ENCODE results near the gene MCAM. TPM values are rescaled to one million over a fixed set of nuclear protein-coding genes. Genes with fewer than 3 reads are reported as not detected.
A peak's percentile ranks its signal among the peaks of the same experiment; 100 is the strongest.

Gene MCAM
- total and polyA plus RNA-seq, 8 donors: 59.5 to 149 (median 114) TPM

- peaks cover 7 to 54% of the 10 kb centered on the region in 2 donors for H3K27me3 ChIP-seq
- peaks cover 13 to 44% of the 10 kb centered on the region in 2 donors for H3K4me1 ChIP-seq
- TF ChIP-seq CTCF (IDR thresholded peaks at IDR 0.05): no peak
- H3K27ac ChIP-seq: no peak overlapping the region
- peaks cover 0 to 3% of the 10 kb centered on the region in 2 donors for H3K36me3 ChIP-seq
- H3K4me3 ChIP-seq: no peak overlapping the region
- ATAC-seq: no peak
- peak in 1 of 4 donors; percentile 30 for DNase-seq
- no peaks in the 10 kb centered on the region for H3K9me3 ChIP-seq
- intact Hi-C loops (cut with DNase I): no loop called here
Measured at GRCh38 chr11:119342023-119342300, 25.0 kb upstream of the MCAM start.

GRCh38 chr11:119341222-119342022 is 24.5 kb upstream of the MCAM start:
- Histone ChIP-seq H3K4me1 (peaks cover 13 to 48% of the 10 kb centered on the region in 2 donors), H3K27me3 (peaks cover 7 to 54% of the 10 kb centered on the region in 2 donors), H3K4me3 (peak overlapping the region in 1 of 2 donors; percentile 51), H3K36me3 (peaks cover 0 to 5% of the 10 kb centered on the region in 2 donors), H3K9me3 (no peaks in the 10 kb centered on the region), H3K27ac (peak overlapping the region; percentile 86 to 89)
- TF ChIP-seq CTCF (IDR thresholded peaks at IDR 0.05): no peak
- DNase-seq (no peak), ATAC-seq (no peak)
- intact Hi-C loops (cut with DNase I): no loop called here

GRCh38 chr11:119340335-119341221 is 23.6 kb upstream of the MCAM start, which contains the start of gene C1QTNF5:
C1QTNF5 (minus strand) TSS chr11:119340883; CDS start chr11:119340397, 486 bp downstream.
- peaks cover 0 to 5% of the 10 kb centered on the region in 2 donors for H3K36me3 ChIP-seq
- intact Hi-C loops (cut with DNase I): no loop called here
- peak within 1 kb of the TSS; percentile 51 to 53 for H3K4me3 ChIP-seq
- DNase-seq (peak in 3 of 4 donors; percentile 74 to 94 (median 90)), ATAC-seq (peak; percentile 54)
- no peaks in the 10 kb centered on the region for H3K9me3 ChIP-seq
- peak within 1 kb of the TSS; percentile 86 to 89 for H3K27ac ChIP-seq
- no peak for TF ChIP-seq CTCF (IDR thresholded peaks at IDR 0.05)
- peaks cover 15 to 54% of the 10 kb centered on the region in 2 donors for H3K4me1 ChIP-seq
- peaks cover 7 to 54% of the 10 kb centered on the region in 2 donors for H3K27me3 ChIP-seq

- H3K36me3 ChIP-seq: peaks cover 0 to 5% of the 10 kb centered on the region in 2 donors
- peaks cover 21 to 63% of the 10 kb centered on the region in 2 donors for H3K4me1 ChIP-seq
- ATAC-seq (peak; percentile 72), DNase-seq (peak in 3 of 4 donors; percentile 67 to 93 (median 84))
- H3K27ac ChIP-seq: peak overlapping the region; percentile 86 to 89
- intact Hi-C loops (cut with DNase I): no loop called here
- no peaks in the 10 kb centered on the region for H3K9me3 ChIP-seq
- peaks cover 7 to 54% of the 10 kb centered on the region in 2 donors for H3K27me3 ChIP-seq
- H3K4me3 ChIP-seq: peak overlapping the region; percentile 51 to 53
- TF ChIP-seq CTCF (IDR thresholded peaks at IDR 0.05): peak; percentile 86 to 88
Measured at GRCh38 chr11:119339589-119340334, 22.8 kb upstream of the MCAM start.

Measured in left lung (tissue), 10 donors.